Spleen (tissue), 11 donors: Measurements from ENCODE around the gene SLC12A5. TPM values are rescaled to one million over a fixed set of nuclear protein-coding genes. Genes with fewer than 3 reads are reported as not detected.
A peak's percentile ranks its signal among the peaks of the same experiment; 100 is the strongest.
"Not testable (repeated sequence)": the region's sequence is repeated elsewhere in the genome, so short reads cannot be mapped to it uniquely, and the experiment has no call there.

ENCODE experiments used
- DNase-seq: peaks from one replicate; pipeline ENCODE4 v3.0.0-alpha.2; 2020
- H3K27ac ChIP-seq, 8 donors: fragments of 200-600 bp; sonication (generic) in 7 of 8; 1 replicate in 4 of 8; 2 replicates in 4 of 8; pipeline versions ENCODE4 v1.5.0 to v1.8.0; 2016 to 2021; ENCODE audit warnings: inconsistent platforms in 4 of 8, mild to moderate bottlenecking in 4 of 8, moderate library complexity in 1 of 8
- H3K27me3 ChIP-seq, 7 donors: fragments of 200-600 bp; sonication (generic) in 6 of 7; replicated peaks in 1 of 7; 1 replicate in 4 of 7; 2 replicates in 3 of 7; pipeline versions ENCODE4 v1.5.0 to v1.8.0; 2016 to 2021; ENCODE audit warnings: inconsistent platforms in 3 of 7, mild to moderate bottlenecking in 1 of 7
- H3K36me3 ChIP-seq, 6 donors: fragments of 200-600 bp; sonication (generic) in 5 of 6; 1 replicate in 4 of 6; 2 replicates in 2 of 6; pipeline versions ENCODE4 v1.5.0 to v1.8.0; 2016 to 2021; ENCODE audit warnings: inconsistent platforms in 2 of 6
- H3K4me1 ChIP-seq, 6 donors: fragments of 200-600 bp; sonication (generic) in 5 of 6; 1 replicate in 3 of 6; 2 replicates in 3 of 6; pipeline versions ENCODE4 v1.5.0 to v1.8.0; 2016 to 2021; ENCODE audit warnings: inconsistent platforms in 3 of 6
- H3K4me3 ChIP-seq, 8 donors: fragments of 200-600 bp; sonication (generic) in 7 of 8; 1 replicate in 4 of 8; 2 replicates in 4 of 8; pipeline versions ENCODE4 v1.5.0 to v1.8.0; 2016 to 2021; ENCODE audit warnings: inconsistent platforms in 4 of 8, mild to moderate bottlenecking in 4 of 8, moderate library complexity in 2 of 8
- H3K9me3 ChIP-seq, 8 donors: fragments of 200-600 bp; sonication (generic) in 7 of 8; 1 replicate in 4 of 8; 2 replicates in 4 of 8; pipeline versions ENCODE4 v1.5.0 to v1.8.0; 2016 to 2021; ENCODE audit warnings: inconsistent platforms in 4 of 8
- POLR2A ChIP-seq, 3 donors: fragments of 450-650 bp; IDR thresholded peaks; one replicate each; pipeline ENCODE4 v1.5.1; 2017; ENCODE audit warnings: antibody characterized with exemption in 3 of 3, mild to moderate bottlenecking in 1 of 3
- POLR2AphosphoS5 ChIP-seq, 3 donors: sonication (generic); formaldehyde crosslinking; IDR thresholded peaks; one replicate each; pipeline ENCODE4 v1.5.1; 2017; ENCODE audit warnings: antibody characterized with exemption in 3 of 3
- WGBS, 5 donors: extraction: QIAGEN DNeasy Blood & Tissue Kit in 3 of 5; methylation state at CpG; one replicate each; pipeline versions ENCODE4 v1.1.5 to v1.1.7; 2013 to 2018; 5-methylcytosine and 5-hydroxymethylcytosine counted together
- intact Hi-C: fragments of 100-400 bp; cut with DNase I; formaldehyde crosslinking; loops from one replicate; pipeline ENCODE4 v1.15.0; 2023; ENCODE audit warnings: low total_unique reads
- polyA plus RNA-seq, 3 donors: library from polyadenylated mRNA; stranded (reverse); fragments of 200-250 nt; gene quantifications; one replicate each; pipeline ENCODE4 v1.2.1, GENCODE V29; 2013
- total RNA-seq, 7 donors: library from RNA; depleted of rRNA in 3 of 7; stranded (reverse); fragments of >200 nt in 3 of 7; fragmentation: NEBNext Ultra II Directional in 4 of 7; extraction: Animal tissue kit (Norgen Biotek cat#: 25700) in 4 of 7; gene quantifications; one replicate each; pipeline versions ENCODE4 v1.1.0 to v1.2.1, GENCODE V29; 2016 to 2021
- TF ChIP-seq, protein P1 (sequence below), 11 experiments: fragments of 200-600 bp in 7 of 11; fragments of 450-650 bp in 4 of 11; sonication (generic) in 4 of 11; IDR thresholded peaks in 8 of 11; conservative IDR thresholded peaks in 3 of 11; 1 replicate in 7 of 11; 2 replicates in 4 of 11; pipeline versions ENCODE4 v1.4.0 to v1.8.0; 2016 to 2021; ENCODE audit warnings: antibody characterized with exemption in 11 of 11, inconsistent platforms in 4 of 11, mild to moderate bottlenecking in 1 of 11
- donor health status: healthy with polysubstance abuse.
- donor health status: DM: no; HTN: no; CAD: no; lungs with moderate emphysema.
- donor health status: DM: no; HTN: no; CAD: no.
- donor health status: Bipolar disorder and iron deficiency.
- donor health status: healthy.
- donor health status: DM: no; HTN: no; CAD: no.
- donor health status: DM: yes; HTN: yes; CAD: no.

The SLC12A5 gene
- total and polyA plus RNA-seq, 10 donors, result 0.20 to 8.7 (median 2.7) TPM

DNA sequence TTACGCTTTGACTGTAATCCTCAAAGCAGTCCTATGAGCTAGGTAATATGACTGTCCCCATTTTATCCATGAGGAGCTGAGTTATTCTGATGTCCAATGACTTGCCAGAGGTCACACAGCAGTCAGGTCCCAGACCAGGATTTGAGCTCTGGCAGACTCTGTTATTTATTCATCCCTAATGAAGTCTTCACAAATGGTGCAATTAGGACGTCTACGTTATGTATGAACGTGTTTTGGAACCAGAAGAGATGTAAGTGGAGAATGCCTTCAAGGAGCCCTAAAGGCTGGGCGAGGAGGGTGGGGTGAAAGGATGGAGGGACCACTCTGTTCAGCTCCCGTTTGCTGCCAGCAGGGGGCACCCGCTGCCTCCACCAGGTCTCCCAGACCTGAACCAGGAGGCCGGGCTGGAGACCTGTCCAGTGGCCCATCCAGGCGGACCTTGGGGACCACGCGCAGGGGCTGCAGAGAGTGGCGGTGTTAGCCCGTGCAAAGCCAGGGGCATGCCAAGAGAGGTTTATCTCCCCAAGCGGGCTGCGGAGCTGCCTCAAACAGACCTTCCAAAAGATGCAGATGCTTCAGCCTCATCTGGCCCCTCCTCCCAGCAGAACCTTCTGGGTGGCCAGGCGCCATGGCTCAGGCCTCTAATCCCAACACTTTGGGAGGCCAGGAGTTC is 41.8 kb upstream of the SLC12A5 start:
- WGBS, 5 donors, result 7 to 15% (median 9%) methylated on average over 7 to 16 of the region's 16 CpGs
- Histone ChIP-seq H3K9me3 (no peaks in the 10 kb centered on the region), H3K4me1 (peaks cover 0 to 17% (median 5%) of the 10 kb centered on the region in 6 donors), H3K27me3 (peaks cover 0 to 51% (median 0%) of the 10 kb centered on the region in 7 donors), H3K27ac (no peak overlapping the region), H3K4me3 (no peak overlapping the region), H3K36me3 (no peaks in the 10 kb centered on the region)
- intact Hi-C loops, result no loop called here
- peak; percentile 95 for DNase-seq
- TF ChIP-seq, protein P1, sequence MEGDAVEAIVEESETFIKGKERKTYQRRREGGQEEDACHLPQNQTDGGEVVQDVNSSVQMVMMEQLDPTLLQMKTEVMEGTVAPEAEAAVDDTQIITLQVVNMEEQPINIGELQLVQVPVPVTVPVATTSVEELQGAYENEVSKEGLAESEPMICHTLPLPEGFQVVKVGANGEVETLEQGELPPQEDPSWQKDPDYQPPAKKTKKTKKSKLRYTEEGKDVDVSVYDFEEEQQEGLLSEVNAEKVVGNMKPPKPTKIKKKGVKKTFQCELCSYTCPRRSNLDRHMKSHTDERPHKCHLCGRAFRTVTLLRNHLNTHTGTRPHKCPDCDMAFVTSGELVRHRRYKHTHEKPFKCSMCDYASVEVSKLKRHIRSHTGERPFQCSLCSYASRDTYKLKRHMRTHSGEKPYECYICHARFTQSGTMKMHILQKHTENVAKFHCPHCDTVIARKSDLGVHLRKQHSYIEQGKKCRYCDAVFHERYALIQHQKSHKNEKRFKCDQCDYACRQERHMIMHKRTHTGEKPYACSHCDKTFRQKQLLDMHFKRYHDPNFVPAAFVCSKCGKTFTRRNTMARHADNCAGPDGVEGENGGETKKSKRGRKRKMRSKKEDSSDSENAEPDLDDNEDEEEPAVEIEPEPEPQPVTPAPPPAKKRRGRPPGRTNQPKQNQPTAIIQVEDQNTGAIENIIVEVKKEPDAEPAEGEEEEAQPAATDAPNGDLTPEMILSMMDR (IDR thresholded peaks at IDR 0.05 in 8 of 11, conservative IDR thresholded peaks at IDR 0.05 in 3 of 11), result peak; percentile 60 to 95 (median 88)
- peak in 1 of 3 donors; percentile 55 for TF ChIP-seq POLR2AphosphoS5 (IDR thresholded peaks at IDR 0.05)
- TF ChIP-seq POLR2A (IDR thresholded peaks at IDR 0.05), result no peak

DNA sequence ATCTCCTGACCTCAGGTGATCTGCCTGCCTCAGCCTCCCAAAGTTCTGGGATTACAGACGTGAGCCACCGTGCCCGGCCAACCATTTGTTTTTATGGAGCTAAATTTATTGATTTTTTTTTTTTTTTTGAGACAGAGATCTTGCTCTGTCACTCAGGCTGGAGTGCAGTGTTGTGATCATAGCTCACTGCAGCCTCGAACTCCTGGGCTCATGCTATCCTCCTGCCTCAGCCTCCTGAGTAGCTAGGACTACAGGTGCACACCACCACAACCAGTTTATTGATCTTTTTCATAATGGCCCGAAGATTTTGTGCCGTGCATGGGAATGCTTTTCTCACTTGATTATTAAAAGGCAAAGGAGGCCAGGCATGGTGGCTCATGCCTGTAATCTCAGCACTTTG is 40.2 kb upstream of the SLC12A5 start:
- DNase-seq, intact Hi-C loops: not testable (repeated sequence)

DNA sequence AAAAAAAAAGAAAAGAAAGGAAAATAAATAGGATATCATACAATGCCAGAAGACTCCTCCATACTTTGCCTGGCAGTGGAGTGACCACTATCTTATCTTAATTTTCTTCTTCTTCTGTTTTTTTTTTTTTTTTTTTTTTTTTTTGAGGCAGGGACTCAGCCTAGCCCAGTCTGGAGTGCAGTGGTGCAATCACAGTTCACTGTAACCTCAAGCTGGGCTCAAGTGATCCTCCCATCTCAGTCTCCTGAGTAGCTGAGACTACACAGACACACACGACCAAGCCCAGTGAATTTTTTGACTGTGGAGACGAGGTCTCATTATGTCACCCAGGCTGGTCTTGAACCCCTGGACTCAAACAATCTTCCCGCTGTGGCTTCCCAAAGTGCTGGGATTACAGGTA is 37.4 kb upstream of the SLC12A5 start:
- H3K9me3 ChIP-seq, result no peaks in the 10 kb centered on the region
- H3K4me1 ChIP-seq, result peaks cover 0 to 58% (median 10%) of the 10 kb centered on the region in 6 donors
- H3K27ac ChIP-seq, result no peak overlapping the region
- H3K36me3 ChIP-seq, result no peaks in the 10 kb centered on the region
- intact Hi-C loops, result no loop called here
- H3K27me3 ChIP-seq, result peaks cover 0 to 53% (median 0%) of the 10 kb centered on the region in 7 donors
- no peak overlapping the region for H3K4me3 ChIP-seq
- 70 to 84% (median 81%) methylated on average over 3 of the region's 3 CpGs for WGBS, 5 donors
- DNase-seq, result no peak
- TF ChIP-seq, protein P1 (IDR thresholded peaks at IDR 0.05 in 8 of 11, conservative IDR thresholded peaks at IDR 0.05 in 3 of 11), result no peak
- TF ChIP-seq POLR2A (IDR thresholded peaks at IDR 0.05) (no peak), POLR2AphosphoS5 (IDR thresholded peaks at IDR 0.05) (no peak)

More for the DNA sequence above, 40.2 kb upstream of the SLC12A5 start:
- not testable (repeated sequence) for H3K9me3 ChIP-seq, H3K4me3 ChIP-seq, H3K27ac ChIP-seq, H3K36me3 ChIP-seq
- Histone ChIP-seq H3K4me1 (peaks cover 0 to 32% (median 5%) of the 10 kb centered on the region in 6 donors), H3K27me3 (peaks cover 0 to 46% (median 0%) of the 10 kb centered on the region in 7 donors)
- 77 to 90% (median 85%) methylated on average over 6 of the region's 6 CpGs for WGBS, 5 donors

DNA sequence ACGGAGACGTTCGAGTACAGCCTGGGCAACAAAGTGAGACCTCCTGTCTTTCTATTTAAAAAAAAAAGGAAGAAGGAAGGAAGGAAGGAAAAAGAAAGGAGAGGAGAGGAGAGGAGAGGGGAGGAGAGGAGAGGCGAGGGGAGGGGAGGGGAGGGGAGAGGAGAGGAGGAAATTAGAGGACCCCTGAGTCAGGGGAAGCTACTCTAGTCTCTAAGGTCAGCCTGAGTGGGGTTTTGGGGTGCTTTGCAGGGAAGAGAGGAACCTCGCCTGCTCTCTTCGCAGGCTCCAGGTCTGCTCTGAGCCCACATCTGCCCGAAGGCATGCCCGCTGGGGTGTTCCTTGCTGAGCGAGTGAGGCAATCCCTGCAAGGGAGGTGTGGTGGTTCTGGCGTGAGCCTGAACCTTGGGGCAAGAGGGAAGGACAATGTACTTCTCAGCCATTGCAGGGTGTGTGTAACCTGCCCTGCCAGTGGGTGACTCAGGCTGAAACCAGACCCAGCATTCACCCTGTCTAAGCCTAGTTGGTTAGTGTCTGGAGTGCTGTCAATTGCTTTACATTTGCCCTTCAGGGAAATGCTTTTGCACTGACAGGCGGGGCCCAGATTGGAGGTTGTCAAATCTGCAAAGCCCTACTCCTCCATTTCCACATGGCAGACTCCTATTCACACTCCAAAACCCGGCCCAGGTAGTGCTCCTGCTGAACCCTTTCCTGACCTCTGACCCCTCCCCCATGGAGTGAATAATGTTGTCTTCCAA is 35.6 kb upstream of the SLC12A5 start:
- TF ChIP-seq POLR2A (IDR thresholded peaks at IDR 0.05), result no peak
- TF ChIP-seq, protein P1 (IDR thresholded peaks at IDR 0.05 in 8 of 11, conservative IDR thresholded peaks at IDR 0.05 in 3 of 11), result no peak
- TF ChIP-seq POLR2AphosphoS5 (IDR thresholded peaks at IDR 0.05), result no peak
- Histone ChIP-seq H3K36me3 (no peaks in the 10 kb centered on the region), H3K4me3 (no peak overlapping the region), H3K27ac (peak overlapping the region in 1 of 8 donors; percentile 20), H3K4me1 (peaks cover 0 to 65% (median 16%) of the 10 kb centered on the region in 6 donors), H3K27me3 (peaks cover 0 to 52% (median 0%) of the 10 kb centered on the region in 7 donors), H3K9me3 (no peaks in the 10 kb centered on the region)
- DNase-seq, result no peak
- 59 to 81% (median 74%) methylated on average over 10 to 12 of the region's 12 CpGs for WGBS, 5 donors
- intact Hi-C loops, result no loop called here
